GM23338 (cell line): Measurements from ENCODE around the gene PGAM5.

Experiments
- CREB1 ChIP-seq: fragments of 250-450 bp; sonication (Bioruptor Pico); IDR thresholded peaks from 2 replicates; pipeline ENCODE4 v1.5.0; 2020; ENCODE audit warnings: low read depth, mild to moderate bottlenecking, moderate library complexity
- EZH2 ChIP-seq: fragments of 200-600 bp; sonication (generic); IDR thresholded peaks from one replicate; pipeline ENCODE4 v1.8.0; 2017; ENCODE audit warnings: antibody characterized with exemption, mild to moderate bottlenecking, low read depth; ENCODE audit not compliant: unreplicated experiment
- EZH2phosphoT487 ChIP-seq: fragments of 200-600 bp; sonication (generic); IDR thresholded peaks from one replicate; pipeline ENCODE4 v1.8.1; 2018; ENCODE audit warnings: antibody characterized with exemption; ENCODE audit not compliant: unreplicated experiment
- JUNB ChIP-seq: IDR thresholded peaks from one replicate; pipeline ENCODE4 v1.6.1; 2016; ENCODE audit warnings: antibody characterized with exemption; ENCODE audit not compliant: unreplicated experiment
- NANOG ChIP-seq: IDR thresholded peaks from 2 replicates; pipeline ENCODE4 v1.6.1; 2016; ENCODE audit warnings: antibody characterized with exemption, borderline replicate concordance
- POLR2AphosphoS5 ChIP-seq: IDR thresholded peaks from 2 replicates; pipeline ENCODE4 v1.6.1; 2016; ENCODE audit warnings: antibody characterized with exemption, low read depth
- STAT1 ChIP-seq: IDR thresholded peaks from one replicate; pipeline ENCODE4 v1.6.1; 2016; ENCODE audit warnings: antibody characterized with exemption; ENCODE audit not compliant: unreplicated experiment
- ZNF114 ChIP-seq: fragments of 250-450 bp; sonication (Bioruptor Pico); IDR thresholded peaks from 2 replicates; pipeline ENCODE4 v1.5.0; 2020; ENCODE audit warnings: mild to moderate bottlenecking, moderate library complexity
- ZNF331 ChIP-seq: fragments of 250-450 bp; sonication (Bioruptor Pico); IDR thresholded peaks from 2 replicates; pipeline ENCODE4 v1.5.0; 2020; ENCODE audit warnings: low read depth, mild to moderate bottlenecking, moderate library complexity
- TF ChIP-seq, protein P1 (sequence below), 2 experiments: fragments of 200-600 bp in 1 of 2; sonication (generic) in 1 of 2; conservative IDR thresholded peaks; 2 replicates each; pipeline versions ENCODE4 v1.5.1 to v1.6.1; 2016 to 2017; ENCODE audit warnings: antibody characterized with exemption in 2 of 2, low read depth in 2 of 2, mild to moderate bottlenecking in 2 of 2, moderate library complexity in 1 of 2
- TF ChIP-seq, protein P2 (sequence below): IDR thresholded peaks from 2 replicates; pipeline ENCODE4 v1.6.1; 2016; ENCODE audit warnings: antibody characterized with exemption
- TF ChIP-seq, protein P3 (sequence below): IDR thresholded peaks from one replicate; pipeline ENCODE4 v1.6.1; 2018; ENCODE audit warnings: antibody characterized with exemption; ENCODE audit not compliant: unreplicated experiment

DNA sequence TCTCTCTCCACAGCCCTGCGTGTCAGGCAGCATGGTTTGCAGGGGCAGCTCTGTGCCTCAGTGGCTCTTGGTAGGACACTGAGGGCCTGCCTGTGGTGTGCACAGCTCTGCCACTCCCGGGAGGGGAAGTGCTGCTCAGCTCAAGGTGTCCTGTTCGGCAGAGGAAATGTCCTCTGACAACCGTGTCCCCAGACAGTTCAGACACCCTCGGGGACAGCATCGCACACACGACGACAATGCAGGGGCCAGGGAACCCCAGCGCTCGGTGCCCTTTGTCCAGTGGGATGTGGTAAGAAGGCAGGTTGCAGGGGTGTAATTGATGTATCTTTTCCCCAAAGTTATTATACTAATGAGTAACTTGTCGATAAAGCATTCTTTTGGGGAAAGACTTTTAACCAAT, 36.8 kb downstream of the PGAM5 start:
- TF ChIP-seq, protein P1, sequence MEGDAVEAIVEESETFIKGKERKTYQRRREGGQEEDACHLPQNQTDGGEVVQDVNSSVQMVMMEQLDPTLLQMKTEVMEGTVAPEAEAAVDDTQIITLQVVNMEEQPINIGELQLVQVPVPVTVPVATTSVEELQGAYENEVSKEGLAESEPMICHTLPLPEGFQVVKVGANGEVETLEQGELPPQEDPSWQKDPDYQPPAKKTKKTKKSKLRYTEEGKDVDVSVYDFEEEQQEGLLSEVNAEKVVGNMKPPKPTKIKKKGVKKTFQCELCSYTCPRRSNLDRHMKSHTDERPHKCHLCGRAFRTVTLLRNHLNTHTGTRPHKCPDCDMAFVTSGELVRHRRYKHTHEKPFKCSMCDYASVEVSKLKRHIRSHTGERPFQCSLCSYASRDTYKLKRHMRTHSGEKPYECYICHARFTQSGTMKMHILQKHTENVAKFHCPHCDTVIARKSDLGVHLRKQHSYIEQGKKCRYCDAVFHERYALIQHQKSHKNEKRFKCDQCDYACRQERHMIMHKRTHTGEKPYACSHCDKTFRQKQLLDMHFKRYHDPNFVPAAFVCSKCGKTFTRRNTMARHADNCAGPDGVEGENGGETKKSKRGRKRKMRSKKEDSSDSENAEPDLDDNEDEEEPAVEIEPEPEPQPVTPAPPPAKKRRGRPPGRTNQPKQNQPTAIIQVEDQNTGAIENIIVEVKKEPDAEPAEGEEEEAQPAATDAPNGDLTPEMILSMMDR (conservative IDR thresholded peaks at IDR 0.05; ENCODE audit: low read depth in 2 of 2), result no peak
- TF ChIP-seq, protein P2, sequence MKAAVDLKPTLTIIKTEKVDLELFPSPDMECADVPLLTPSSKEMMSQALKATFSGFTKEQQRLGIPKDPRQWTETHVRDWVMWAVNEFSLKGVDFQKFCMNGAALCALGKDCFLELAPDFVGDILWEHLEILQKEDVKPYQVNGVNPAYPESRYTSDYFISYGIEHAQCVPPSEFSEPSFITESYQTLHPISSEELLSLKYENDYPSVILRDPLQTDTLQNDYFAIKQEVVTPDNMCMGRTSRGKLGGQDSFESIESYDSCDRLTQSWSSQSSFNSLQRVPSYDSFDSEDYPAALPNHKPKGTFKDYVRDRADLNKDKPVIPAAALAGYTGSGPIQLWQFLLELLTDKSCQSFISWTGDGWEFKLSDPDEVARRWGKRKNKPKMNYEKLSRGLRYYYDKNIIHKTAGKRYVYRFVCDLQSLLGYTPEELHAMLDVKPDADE, result no peak
- TF ChIP-seq EZH2 (no peak), CREB1 (CRISPR knock-in tag) (no peak), EZH2phosphoT487 (no peak), ZNF331 (CRISPR knock-in tag) (no peak), POLR2AphosphoS5 (no peak), JUNB (no peak), STAT1 (no peak), ZNF114 (CRISPR knock-in tag) (no peak), NANOG (no peak)
- TF ChIP-seq, protein P3, sequence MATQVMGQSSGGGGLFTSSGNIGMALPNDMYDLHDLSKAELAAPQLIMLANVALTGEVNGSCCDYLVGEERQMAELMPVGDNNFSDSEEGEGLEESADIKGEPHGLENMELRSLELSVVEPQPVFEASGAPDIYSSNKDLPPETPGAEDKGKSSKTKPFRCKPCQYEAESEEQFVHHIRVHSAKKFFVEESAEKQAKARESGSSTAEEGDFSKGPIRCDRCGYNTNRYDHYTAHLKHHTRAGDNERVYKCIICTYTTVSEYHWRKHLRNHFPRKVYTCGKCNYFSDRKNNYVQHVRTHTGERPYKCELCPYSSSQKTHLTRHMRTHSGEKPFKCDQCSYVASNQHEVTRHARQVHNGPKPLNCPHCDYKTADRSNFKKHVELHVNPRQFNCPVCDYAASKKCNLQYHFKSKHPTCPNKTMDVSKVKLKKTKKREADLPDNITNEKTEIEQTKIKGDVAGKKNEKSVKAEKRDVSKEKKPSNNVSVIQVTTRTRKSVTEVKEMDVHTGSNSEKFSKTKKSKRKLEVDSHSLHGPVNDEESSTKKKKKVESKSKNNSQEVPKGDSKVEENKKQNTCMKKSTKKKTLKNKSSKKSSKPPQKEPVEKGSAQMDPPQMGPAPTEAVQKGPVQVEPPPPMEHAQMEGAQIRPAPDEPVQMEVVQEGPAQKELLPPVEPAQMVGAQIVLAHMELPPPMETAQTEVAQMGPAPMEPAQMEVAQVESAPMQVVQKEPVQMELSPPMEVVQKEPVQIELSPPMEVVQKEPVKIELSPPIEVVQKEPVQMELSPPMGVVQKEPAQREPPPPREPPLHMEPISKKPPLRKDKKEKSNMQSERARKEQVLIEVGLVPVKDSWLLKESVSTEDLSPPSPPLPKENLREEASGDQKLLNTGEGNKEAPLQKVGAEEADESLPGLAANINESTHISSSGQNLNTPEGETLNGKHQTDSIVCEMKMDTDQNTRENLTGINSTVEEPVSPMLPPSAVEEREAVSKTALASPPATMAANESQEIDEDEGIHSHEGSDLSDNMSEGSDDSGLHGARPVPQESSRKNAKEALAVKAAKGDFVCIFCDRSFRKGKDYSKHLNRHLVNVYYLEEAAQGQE, result no peak
